Measurements from ENCODE around the gene ARCN1. TPM values are rescaled to one million over a fixed set of nuclear protein-coding genes. Genes with fewer than 3 reads are reported as not detected.

ARCN1 gene
- total and polyA plus RNA-seq, 2 experiments from 2014 or later: 77.6 to 124 TPM

- Histone ChIP-seq H3K4me3 (no peak overlapping the region), H3K36me3 (peaks cover 32% of the 10 kb centered on the region), H3K9me3 (ENCODE audit: low read depth) (no peaks in the 10 kb centered on the region), H3K27me3 (no peaks in the 10 kb centered on the region), H3K27ac (no peak overlapping the region), H3K4me1 (ENCODE audit: low read depth) (no peaks in the 10 kb centered on the region)
- TF ChIP-seq CTCF (IDR thresholded peaks at IDR 0.05; ENCODE audit: low read depth, low read length): no peak
- DNase-seq (ENCODE audit: low read depth in 1 of 2, low spot score in 1 of 2): no peak
Measured at GRCh38 chr11:118641397-118642019, 69.3 kb downstream of the ARCN1 start.

GRCh38 chr11:118643142-118643994, 71.2 kb downstream of the ARCN1 start:
- DNase-seq (ENCODE audit: low read depth in 1 of 2, low spot score in 1 of 2): no peak
- H3K27me3 ChIP-seq: no peaks in the 10 kb centered on the region
- H3K4me1 ChIP-seq (ENCODE audit: low read depth): no peaks in the 10 kb centered on the region
- H3K4me3 ChIP-seq: no peak overlapping the region
- H3K36me3 ChIP-seq: peaks cover 20% of the 10 kb centered on the region
- no peak for TF ChIP-seq CTCF (IDR thresholded peaks at IDR 0.05; ENCODE audit: low read depth, low read length)
- no peaks in the 10 kb centered on the region for H3K9me3 ChIP-seq (ENCODE audit: low read depth)
- H3K27ac ChIP-seq: no peak overlapping the region

- DNase-seq (ENCODE audit: low read depth in 1 of 2, low spot score in 1 of 2): no peak
- H3K4me1 ChIP-seq (ENCODE audit: low read depth): no peaks in the 10 kb centered on the region
- H3K9me3 ChIP-seq (ENCODE audit: low read depth): no peaks in the 10 kb centered on the region
- H3K36me3 ChIP-seq: peaks cover 20% of the 10 kb centered on the region
- no peak overlapping the region for H3K4me3 ChIP-seq
- no peak overlapping the region for H3K27ac ChIP-seq
- H3K27me3 ChIP-seq: no peaks in the 10 kb centered on the region
- no peak for TF ChIP-seq CTCF (IDR thresholded peaks at IDR 0.05; ENCODE audit: low read depth, low read length)
Measured at GRCh38 chr11:118643995-118644345, 71.8 kb downstream of the ARCN1 start.

GRCh38 chr11:118644496-118644895, 72.3 kb downstream of the ARCN1 start:
- H3K27me3 ChIP-seq: no peaks in the 10 kb centered on the region
- TF ChIP-seq CTCF (IDR thresholded peaks at IDR 0.05; ENCODE audit: low read depth, low read length): no peak
- no peak overlapping the region for H3K4me3 ChIP-seq
- H3K9me3 ChIP-seq (ENCODE audit: low read depth): no peaks in the 10 kb centered on the region
- H3K4me1 ChIP-seq (ENCODE audit: low read depth): no peaks in the 10 kb centered on the region
- DNase-seq (ENCODE audit: low read depth in 1 of 2, low spot score in 1 of 2): no peak
- peaks cover 21% of the 10 kb centered on the region for H3K36me3 ChIP-seq
- H3K27ac ChIP-seq: no peak overlapping the region

- H3K4me3 ChIP-seq: no peak overlapping the region
- no peak overlapping the region for H3K27ac ChIP-seq
- H3K9me3 ChIP-seq (ENCODE audit: low read depth): no peaks in the 10 kb centered on the region
- no peaks in the 10 kb centered on the region for H3K27me3 ChIP-seq
- no peak for TF ChIP-seq CTCF (IDR thresholded peaks at IDR 0.05; ENCODE audit: low read depth, low read length)
- H3K36me3 ChIP-seq: peaks cover 27% of the 10 kb centered on the region
- no peaks in the 10 kb centered on the region for H3K4me1 ChIP-seq (ENCODE audit: low read depth)
- no peak for DNase-seq (ENCODE audit: low read depth in 1 of 2, low spot score in 1 of 2)
Measured at GRCh38 chr11:118645066-118645715, 73.0 kb downstream of the ARCN1 start.
